Heart right ventricle (tissue), 16 donors: ENCODE data around the gene KRTAP4-5. TPM values are rescaled to one million over a fixed set of nuclear protein-coding genes. Genes with fewer than 3 reads are reported as not detected.

Experiments
- ATAC-seq, 8 donors: fragments of 200-7000 bp; cut with Tn5 transposase; one replicate each; pipeline ENCODE4 v1.9.1; 2020; ENCODE audit warnings: mild to moderate bottlenecking in 8 of 8, moderate library complexity in 8 of 8, moderate number of reproducible peaks in 1 of 8
- DNase-seq, 2 donors: peaks; one replicate each; pipeline ENCODE4 v3.0.0-alpha.2; 2020
- H3K27ac ChIP-seq, 10 donors: fragments of 200-600 bp; sonication (generic) in 2 of 10; one replicate each; pipeline versions ENCODE4 v1.5.0 to v1.8.0; 2020 to 2022; ENCODE audit warnings: mild to moderate bottlenecking in 3 of 10
- H3K27me3 ChIP-seq, 7 donors: fragments of 200-600 bp; one replicate each; pipeline ENCODE4 v1.8.0; 2021 to 2022; ENCODE audit warnings: mild to moderate bottlenecking in 2 of 7
- H3K36me3 ChIP-seq, 9 donors: fragments of 200-600 bp; sonication (generic) in 1 of 9; one replicate each; pipeline versions ENCODE4 v1.5.0 to v1.8.0; 2020 to 2022; ENCODE audit warnings: mild to moderate bottlenecking in 2 of 9
- H3K4me1 ChIP-seq, 9 donors: fragments of 200-600 bp; sonication (generic) in 1 of 9; one replicate each; pipeline versions ENCODE4 v1.5.0 to v1.8.0; 2020 to 2022; ENCODE audit warnings: mild to moderate bottlenecking in 4 of 9
- H3K4me3 ChIP-seq, 10 donors: fragments of 200-600 bp; sonication (generic) in 2 of 10; one replicate each; pipeline versions ENCODE4 v1.5.0 to v1.8.0; 2020 to 2022; ENCODE audit warnings: mild to moderate bottlenecking in 7 of 10, moderate library complexity in 2 of 10
- H3K9me3 ChIP-seq, 11 donors: fragments of 200-600 bp in 10 of 11; sonication (generic) in 2 of 11; one replicate each; pipeline versions ENCODE4 v1.5.0 to v1.8.0; 2013 to 2022; ENCODE audit warnings: mild to moderate bottlenecking in 2 of 11, control low read depth in 1 of 11, moderate library complexity in 1 of 11
- CTCF ChIP-seq, 9 donors: fragments of 200-600 bp; sonication (generic) in 2 of 9; IDR thresholded peaks; one replicate each; pipeline versions ENCODE4 v1.5.0 to v1.8.0; 2021 to 2022; ENCODE audit warnings: antibody characterized with exemption in 9 of 9, mild to moderate bottlenecking in 5 of 9, moderate library complexity in 1 of 9
- WGBS, 2 donors: extraction: QIAGEN DNeasy Blood & Tissue Kit; methylation state at CpG; one replicate each; pipeline ENCODE4 v1.1.7; 2013; ENCODE audit warnings: inconsistent platforms in 1 of 2; 5-methylcytosine and 5-hydroxymethylcytosine counted together
- intact Hi-C, 10 donors: fragments of 100-400 bp; cut with DNase I; formaldehyde crosslinking; loops; one replicate each; pipeline versions ENCODE4 v1.11.1 to v1.14.2; 2022
- polyA plus RNA-seq, 2 donors: library from polyadenylated mRNA; stranded (reverse); fragments of 200-250 nt; gene quantifications; one replicate each; pipeline ENCODE4 v1.2.3, GENCODE V29; 2013
- total RNA-seq, 10 donors: library from RNA; stranded (reverse); fragmentation: NEBNext Ultra II Directional in 3 of 10; extraction: Animal tissue kit (Norgen Biotek cat#: 25700) in 3 of 10; gene quantifications; one replicate each; pipeline versions ENCODE4 v1.2.1 to v1.2.4, GENCODE V29; 2021 to 2023
- donor health status: Arrhythmogenic right ventricular cardiomyopathy.
- donor health status: ischemic (EF 13 %, LVEDD 7.1; RV severe dilation, severe dysfunction).
- donor health status: healthy with polysubstance abuse.
- donor health status: DM: no; HTN: yes; CAD: no.
- donor health status: DM: no; HTN: no; CAD: no.
- donor health status: ischemic (EF 25% LVEDD 6.9; RV normal size, moderate dysfunction).
- donor health status: ischemic (EF 25% LVEDD 5.7; RV mildly dilated, moderate dysfunction).
- donor health status: healthy.
- donor health status: DM: yes; HTN: yes; CAD: no.
- donor health status: Ischemic cardiomyopathy.
- donor health status: ischemic (EF 35%, LVEDD 5.7; RV mildly dilated, moderate dysfunction).
- donor health status: nonischemic (EF 11% LVEDD 7.7; RV severe dilation, severe dysfunction).
- donor health status: DM: yes; HTN: yes; CAD: no.
- donor health status: PGD.
- donor health status: ischemic (EF 29% LVEDD 5.4; RV normal size, mild dysfunction).
- donor health status: nonischemic (EF 23%, LVEDD 6.1; RV moderate dilation, normal function).

KRTAP4-5 gene
- total and polyA plus RNA-seq, 12 donors = not detected

GRCh38 chr17:41177727-41178271 lies 28.2 kb upstream of the KRTAP4-5 start, which contains the start of gene KRTAP4-2:
KRTAP4-2 (minus strand) TSS chr17:41178221; CDS start chr17:41178164, 57 bp downstream.
- no peak for TF ChIP-seq CTCF (IDR thresholded peaks at IDR 0.05)
- Histone ChIP-seq H3K36me3 (no peaks in the 10 kb centered on the region), H3K4me1 (no peaks in the 10 kb centered on the region), H3K27me3 (peaks cover 0 to 17% (median 12%) of the 10 kb centered on the region in 7 donors), H3K27ac (no peak within 1 kb of the TSS), H3K9me3 (no peaks in the 10 kb centered on the region), H3K4me3 (no peak within 1 kb of the TSS)
- 74 to 82% methylated on average over 7 of the region's 7 CpGs for WGBS, 2 donors
- no peak for DNase-seq
- intact Hi-C loops = loop anchor here in 1 of 10 donors (10.0 kb wide), 1 partner anchor 57 kb away; the partner anchor contains the start of genes KRTAP9-3 and KRTAP9-8
- no peak for ATAC-seq

GRCh38 chr17:41176744-41177387 lies 27.2 kb upstream of the KRTAP4-5 start:
- TF ChIP-seq CTCF (IDR thresholded peaks at IDR 0.05) = no peak
- no peak for ATAC-seq
- no peak overlapping the region for H3K27ac ChIP-seq
- 80% methylated on average over 3 of the region's 3 CpGs for whole genome bisulfite sequencing, 2 donors
- H3K4me1 ChIP-seq = no peaks in the 10 kb centered on the region
- no peak for DNase-seq
- intact Hi-C loops = loop anchor here in 1 of 10 donors (10.0 kb wide), 1 partner anchor 58 kb away; the partner anchor contains the start of genes KRTAP9-3 and KRTAP9-8
- H3K27me3 ChIP-seq = peaks cover 0 to 21% (median 12%) of the 10 kb centered on the region in 7 donors
- H3K9me3 ChIP-seq = no peaks in the 10 kb centered on the region
- H3K4me3 ChIP-seq = no peak overlapping the region
- no peaks in the 10 kb centered on the region for H3K36me3 ChIP-seq

- ATAC-seq (no peak), DNase-seq (no peak)
- intact Hi-C loops = loop anchor here in 1 of 10 donors (10.0 kb wide), 1 partner anchor 63 kb away; the partner anchor contains the start of genes KRTAP9-3 and KRTAP9-8
- Histone ChIP-seq H3K36me3 (no peaks in the 10 kb centered on the region), H3K27me3 (peaks cover 0 to 16% (median 10%) of the 10 kb centered on the region in 7 donors), H3K27ac (no peak overlapping the region), H3K4me1 (no peaks in the 10 kb centered on the region), H3K4me3 (no peak overlapping the region), H3K9me3 (no peaks in the 10 kb centered on the region)
- 76 to 80% methylated on average over 2 of the region's 2 CpGs for WGBS, 2 donors
- no peak for TF ChIP-seq CTCF (IDR thresholded peaks at IDR 0.05)
These were observed 22.3 kb upstream of the KRTAP4-5 start for GRCh38 chr17:41171886-41172285.

GRCh38 chr17:41168121-41168520 lies 18.5 kb upstream of the KRTAP4-5 start, which contains the start of gene KRTAP4-3:
KRTAP4-3 (minus strand) TSS chr17:41168221; CDS start chr17:41168172, 49 bp downstream.
- ATAC-seq = no peak

More at GRCh38 chr17:41168121-41168520, 18.5 kb upstream of the KRTAP4-5 start, which contains the start of gene KRTAP4-3:
- peaks cover 0 to 19% (median 2%) of the 10 kb centered on the region in 7 donors for H3K27me3 ChIP-seq
- TF ChIP-seq CTCF (IDR thresholded peaks at IDR 0.05) = no peak
- H3K9me3 ChIP-seq = no peaks in the 10 kb centered on the region
- WGBS, 2 donors = 62 to 67% methylated on average over 1 of the region's 1 CpG
- no peak within 1 kb of the TSS for H3K27ac ChIP-seq
- H3K4me3 ChIP-seq = no peak within 1 kb of the TSS
- no peaks in the 10 kb centered on the region for H3K4me1 ChIP-seq
- no peaks in the 10 kb centered on the region for H3K36me3 ChIP-seq
- intact Hi-C loops = loop anchor here in 2 of 10 donors (5.0 to 10.0 kb wide), 2 partner anchors 57 to 86 kb away; partner anchors contain the start of genes KRTAP4-7 (in 1 of the 2) and KRTAP9-2 (in 1 of the 2)
- no peak for DNase-seq
